ENCODE measurements around the gene RNF220. TPM values are rescaled to one million over a fixed set of nuclear protein-coding genes. Genes with fewer than 3 reads are reported as not detected.

The RNF220 gene
- total RNA-seq, 1 experiment from 2014 or later, result 68.7 TPM

GRCh38 chr1:44674113-44675000, 269.3 kb downstream of the RNF220 start, which contains the start of the genes ARMH1 and TMEM53:
ARMH1 (plus strand) TSS chr1:44674714; CDS start chr1:44689698, 14,984 bp downstream.
TMEM53 (minus strand) TSS chr1:44674481; CDS start chr1:44674391, 90 bp downstream.
- Mint-ChIP-seq H3K27ac (ENCODE audit: unreplicated experiment) (peak within 1 kb of the TSS; percentile 95), H3K36me3 (ENCODE audit: insufficient read depth, unreplicated experiment) (peaks cover 17% of the 10 kb centered on the region), H3K4me3 (ENCODE audit: low read depth, unreplicated experiment) (peak within 1 kb of the TSS; percentile 83), H3K27me3 (ENCODE audit: unreplicated experiment) (no peaks in the 10 kb centered on the region), H3K9me3 (ENCODE audit: low read depth, unreplicated experiment) (no peaks in the 10 kb centered on the region), H3K4me1 (ENCODE audit: low read depth, unreplicated experiment) (no peaks in the 10 kb centered on the region)
- no TSS peak for BruUV-seq (replicated peaks)
- peak; percentile 99 for DNase-seq
- TF ChIP-seq CTCF (IDR thresholded peaks at IDR 0.05; ENCODE audit: unreplicated experiment), result no peak
- CTCF ChIA-PET, result interaction anchor here (0.6 to 2.0 kb wide), 6 partner anchors 8 to 626 kb away, joined by 3 to 6 read pairs (median 3); no protein-coding TSS in a partner anchor
- intact Hi-C loops (cut with micrococcal nuclease; ENCODE audit: unreplicated experiment), result no loop called here

GRCh38 chr1:44675186-44675585, 270.1 kb downstream of the RNF220 start:
- intact Hi-C loops (cut with micrococcal nuclease; ENCODE audit: unreplicated experiment), result no loop called here
- no peaks in the 10 kb centered on the region for H3K4me1 Mint-ChIP-seq (ENCODE audit: low read depth, unreplicated experiment)
- CTCF ChIA-PET, result interaction anchor here (2.0 kb wide), 1 partner anchor 47 kb away, joined by 6 read pairs; no protein-coding TSS in a partner anchor

DNA sequence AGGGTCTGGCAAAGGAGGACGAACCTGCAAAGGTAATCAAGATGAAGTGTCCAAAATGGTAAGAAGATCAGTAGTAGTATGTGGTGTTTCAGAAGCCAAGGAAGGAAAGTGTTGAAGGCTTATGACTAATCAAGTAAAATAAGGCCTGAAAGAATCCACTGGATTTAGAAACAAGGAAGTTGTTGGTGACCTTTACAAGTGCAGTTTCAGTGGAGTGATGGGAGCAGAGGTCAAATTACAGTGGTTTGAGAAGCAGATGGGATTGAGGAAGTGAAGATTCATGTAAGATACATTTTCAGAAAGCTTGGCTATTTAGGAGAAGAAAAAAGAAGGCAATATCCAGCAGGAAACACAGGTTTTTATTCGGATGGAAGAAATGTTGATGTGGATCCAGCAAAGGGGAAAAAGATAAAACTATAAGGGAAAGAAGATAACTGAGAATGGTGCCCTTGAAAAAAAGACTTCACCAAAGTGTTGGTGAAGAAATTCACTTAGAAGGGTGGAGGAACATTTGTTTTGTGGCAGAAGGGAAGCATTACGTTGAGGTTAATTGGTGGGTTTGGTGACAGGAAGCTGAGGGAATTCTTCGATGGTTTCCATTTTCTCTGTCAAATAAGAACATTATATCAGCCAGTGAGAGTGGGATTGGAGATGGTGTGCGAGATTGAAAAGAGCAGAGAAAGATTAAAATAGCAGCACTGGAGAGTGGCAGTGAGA, 271.6 kb downstream of the RNF220 start:
- TF ChIP-seq CTCF (IDR thresholded peaks at IDR 0.05; ENCODE audit: unreplicated experiment), result no peak
- Mint-ChIP-seq H3K9me3 (ENCODE audit: low read depth, unreplicated experiment) (no peaks in the 10 kb centered on the region), H3K36me3 (ENCODE audit: insufficient read depth, unreplicated experiment) (peaks cover 17% of the 10 kb centered on the region), H3K27me3 (ENCODE audit: unreplicated experiment) (no peaks in the 10 kb centered on the region), H3K4me3 (ENCODE audit: low read depth, unreplicated experiment) (no peak overlapping the region), H3K27ac (ENCODE audit: unreplicated experiment) (no peak overlapping the region), H3K4me1 (ENCODE audit: low read depth, unreplicated experiment) (peaks cover 6% of the 10 kb centered on the region)
- no TSS peak for BruUV-seq (replicated peaks)
- intact Hi-C loops (cut with micrococcal nuclease; ENCODE audit: unreplicated experiment), result no loop called here
- peak; percentile 19 for DNase-seq
- CTCF ChIA-PET, result interaction anchor here (0.5 to 0.6 kb wide), 2 partner anchors 17 to 26 kb away, joined by 3 to 5 read pairs; no protein-coding TSS in a partner anchor

More at GRCh38 chr1:44675186-44675585, 270.1 kb downstream of the RNF220 start:
- Mint-ChIP-seq H3K9me3 (ENCODE audit: low read depth, unreplicated experiment) (no peaks in the 10 kb centered on the region), H3K27me3 (ENCODE audit: unreplicated experiment) (no peaks in the 10 kb centered on the region), H3K27ac (ENCODE audit: unreplicated experiment) (peak overlapping the region; percentile 95), H3K4me3 (ENCODE audit: low read depth, unreplicated experiment) (peak overlapping the region; percentile 83), H3K36me3 (ENCODE audit: insufficient read depth, unreplicated experiment) (peaks cover 17% of the 10 kb centered on the region)
- no TSS peak for BruUV-seq (replicated peaks)
- TF ChIP-seq CTCF (IDR thresholded peaks at IDR 0.05; ENCODE audit: unreplicated experiment), result no peak
- no peak for DNase-seq

- intact Hi-C loops (cut with micrococcal nuclease; ENCODE audit: unreplicated experiment), result no loop called here
- CTCF ChIA-PET, result interaction anchor here (0.5 to 0.6 kb wide), 2 partner anchors 17 to 26 kb away, joined by 3 to 5 read pairs; no protein-coding TSS in a partner anchor
- DNase-seq, result no peak
- H3K27ac Mint-ChIP-seq (ENCODE audit: unreplicated experiment), result no peak overlapping the region
- H3K9me3 Mint-ChIP-seq (ENCODE audit: low read depth, unreplicated experiment), result no peaks in the 10 kb centered on the region
- H3K36me3 Mint-ChIP-seq (ENCODE audit: insufficient read depth, unreplicated experiment), result peaks cover 21% of the 10 kb centered on the region
- H3K27me3 Mint-ChIP-seq (ENCODE audit: unreplicated experiment), result no peaks in the 10 kb centered on the region
- H3K4me1 Mint-ChIP-seq (ENCODE audit: low read depth, unreplicated experiment), result peaks cover 13% of the 10 kb centered on the region
- no TSS peak for BruUV-seq (replicated peaks)
- no peak for TF ChIP-seq CTCF (IDR thresholded peaks at IDR 0.05; ENCODE audit: unreplicated experiment)
- no peak overlapping the region for H3K4me3 Mint-ChIP-seq (ENCODE audit: low read depth, unreplicated experiment)
Measured at GRCh38 chr1:44677201-44677766, 272.2 kb downstream of the RNF220 start.
